Type B pancreatic cell (in vitro differentiated cells): Measurements from ENCODE around the gene SPRYD4. TPM values are rescaled to one million over a fixed set of nuclear protein-coding genes. Genes with fewer than 3 reads are reported as not detected.
"Not testable (repeated sequence)": the region's sequence is repeated elsewhere in the genome, so short reads cannot be mapped to it uniquely, and the experiment has no call there.

ENCODE experiments used
- DNase-seq: peaks from one replicate; pipeline ENCODE4 v3.0.0; 2021; ENCODE audit warnings: mixed read lengths; ENCODE audit not compliant: unreplicated experiment; ENCODE audit errors: extremely low spot score
- H3K27ac Mint-ChIP-seq: 2 replicates; pipeline ENCODE4 v1.8.0; 2021; ENCODE audit warnings: mild to moderate bottlenecking, mixed read lengths
- H3K27me3 Mint-ChIP-seq: 2 replicates; pipeline ENCODE4 v1.8.0; 2021; ENCODE audit warnings: mixed read lengths
- H3K36me3 Mint-ChIP-seq: 2 replicates; pipeline ENCODE4 v1.8.0; 2021; ENCODE audit warnings: mixed read lengths
- H3K4me1 Mint-ChIP-seq: one replicate; pipeline ENCODE4 v1.8.0; 2021; ENCODE audit warnings: mixed read lengths; ENCODE audit not compliant: unreplicated experiment
- H3K4me3 Mint-ChIP-seq: 2 replicates; pipeline ENCODE4 v1.8.0; 2021; ENCODE audit warnings: mild to moderate bottlenecking, mixed read lengths
- H3K9me3 Mint-ChIP-seq: 2 replicates; pipeline ENCODE4 v1.8.0; 2021; ENCODE audit warnings: mixed read lengths
- CTCF ChIP-seq: fragments of 200-600 bp; sonication (generic); conservative IDR thresholded peaks from 2 replicates; pipeline ENCODE4 v1.5.0; 2021; ENCODE audit warnings: antibody characterized with exemption, mild to moderate bottlenecking
- total RNA-seq: library from RNA; stranded (reverse); gene quantifications from 2 replicates; pipeline ENCODE4 v1.2.1, GENCODE V29; 2021; ENCODE audit warnings: low replicate concordance

Gene SPRYD4
- total RNA-seq, 1 donor from 2014 or later, result 4.8 TPM

- peaks cover 13% of the 10 kb centered on the region for H3K36me3 Mint-ChIP-seq
- H3K4me1 Mint-ChIP-seq, result no peaks in the 10 kb centered on the region
- TF ChIP-seq CTCF, result no peak
- DNase-seq, result no peak
- no peak overlapping the region for H3K27ac Mint-ChIP-seq
- H3K4me3 Mint-ChIP-seq, result no peak overlapping the region
- no peaks in the 10 kb centered on the region for H3K9me3 Mint-ChIP-seq
- H3K27me3 Mint-ChIP-seq, result no peaks in the 10 kb centered on the region
Measured at GRCh38 chr12:56431850-56432249, 36.5 kb upstream of the SPRYD4 start.

GRCh38 chr12:56434828-56435227 lies 33.5 kb upstream of the SPRYD4 start:
- H3K27ac Mint-ChIP-seq, result no peak overlapping the region
- no peak for TF ChIP-seq CTCF
- DNase-seq, result no peak
- no peaks in the 10 kb centered on the region for H3K27me3 Mint-ChIP-seq
- no peaks in the 10 kb centered on the region for H3K9me3 Mint-ChIP-seq
- H3K36me3 Mint-ChIP-seq, result peaks cover 5% of the 10 kb centered on the region
- H3K4me3 Mint-ChIP-seq, result no peak overlapping the region
- H3K4me1 Mint-ChIP-seq, result peaks cover 7% of the 10 kb centered on the region

- no peak for DNase-seq
- Mint-ChIP-seq H3K36me3 (peaks cover 9% of the 10 kb centered on the region), H3K9me3 (no peaks in the 10 kb centered on the region), H3K4me1 (peaks cover 7% of the 10 kb centered on the region), H3K4me3 (no peak overlapping the region), H3K27ac (no peak overlapping the region), H3K27me3 (no peaks in the 10 kb centered on the region)
- no peak for TF ChIP-seq CTCF
Measured at GRCh38 chr12:56437430-56438176, 30.8 kb upstream of the SPRYD4 start.

- H3K36me3 Mint-ChIP-seq, result peaks cover 34% of the 10 kb centered on the region
- H3K4me3 Mint-ChIP-seq, DNase-seq, H3K27me3 Mint-ChIP-seq, H3K4me1 Mint-ChIP-seq, H3K27ac Mint-ChIP-seq, H3K9me3 Mint-ChIP-seq: not testable (repeated sequence)
Measured at GRCh38 chr12:56443208-56443607, 25.2 kb upstream of the SPRYD4 start.

GRCh38 chr12:56448860-56449621 lies 19.3 kb upstream of the SPRYD4 start, which contains the start of gene TIMELESS:
Gene TIMELESS, minus strand, starts transcription at chr12:56449426. Its CDS starts 15,256 bp downstream, at chr12:56434170.
- Mint-ChIP-seq H3K27me3 (no peaks in the 10 kb centered on the region), H3K36me3 (peaks cover 18% of the 10 kb centered on the region), H3K4me3 (peak within 1 kb of the TSS; percentile 96), H3K27ac (peak within 1 kb of the TSS; percentile 90), H3K9me3 (peaks cover 7% of the 10 kb centered on the region), H3K4me1 (peaks cover 22% of the 10 kb centered on the region)
- TF ChIP-seq CTCF, result peak; percentile 49
- peak; percentile 92 for DNase-seq

- DNase-seq, result no peak
- H3K4me3 Mint-ChIP-seq, result peak overlapping the region; percentile 96
- no peaks in the 10 kb centered on the region for H3K27me3 Mint-ChIP-seq
- TF ChIP-seq CTCF, result no peak
- H3K9me3 Mint-ChIP-seq, result peaks cover 3% of the 10 kb centered on the region
- peaks cover 12% of the 10 kb centered on the region for H3K36me3 Mint-ChIP-seq
- H3K27ac Mint-ChIP-seq, result peak overlapping the region; percentile 90
- peaks cover 19% of the 10 kb centered on the region for H3K4me1 Mint-ChIP-seq
Measured at GRCh38 chr12:56449622-56449984, 18.8 kb upstream of the SPRYD4 start.
